H1 (cell line): ENCODE results near the gene DCLK1.

Experiments used
- EGR1 ChIP-seq: IDR thresholded peaks from 2 replicates; pipeline ENCODE4 v1.6.1; 2011; ENCODE audit warnings: low read depth, low read length, borderline replicate concordance
- EP300 ChIP-seq, 2 experiments: IDR thresholded peaks; 1 replicate in 1 of 2; 2 replicates in 1 of 2; pipeline ENCODE4 v1.6.1; 2011 to 2012; ENCODE audit warnings: low read depth in 2 of 2, low read length in 2 of 2, mild to moderate bottlenecking in 2 of 2, borderline replicate concordance in 1 of 2, inconsistent platforms in 1 of 2, moderate library complexity in 1 of 2
- GTF2F1 ChIP-seq: IDR thresholded peaks from 2 replicates; pipeline ENCODE4 v1.6.1; 2012; ENCODE audit warnings: low read depth, low read length, improper control_type of control experiment, borderline replicate concordance
- PHF8 ChIP-seq: fragments of 200-600 bp; sonication (generic); conservative IDR thresholded peaks from 2 replicates; pipeline ENCODE4 v1.7.1; 2012; ENCODE audit warnings: low read depth, mild to moderate bottlenecking, inconsistent platforms, low read length, moderate library complexity
- POLR2A ChIP-seq, 2 experiments: IDR thresholded peaks; 1 replicate in 1 of 2; 2 replicates in 1 of 2; pipeline ENCODE4 v1.6.1; 2011; ENCODE audit warnings: low read depth in 2 of 2, low read length in 2 of 2, mild to moderate bottlenecking in 2 of 2; ENCODE audit errors: control extremely low read depth in 1 of 2
- POU5F1 ChIP-seq: IDR thresholded peaks from 2 replicates; pipeline ENCODE4 v1.6.1; 2011; ENCODE audit warnings: low read depth, mild to moderate bottlenecking, low read length, moderate library complexity
- RBBP5 ChIP-seq: IDR thresholded peaks from 2 replicates; pipeline ENCODE4 v1.7.1; 2012; ENCODE audit warnings: low read depth, mild to moderate bottlenecking, inconsistent platforms, low read length, moderate library complexity, borderline replicate concordance
- SIRT6 ChIP-seq: IDR thresholded peaks from one replicate; pipeline ENCODE4 v1.7.1; 2012; ENCODE audit warnings: low read length, inconsistent platforms
- SP1 ChIP-seq: IDR thresholded peaks from 2 replicates; pipeline ENCODE4 v1.6.1; 2011; ENCODE audit warnings: low read depth, low read length
- YY1 ChIP-seq: IDR thresholded peaks from 2 replicates; pipeline ENCODE4 v1.6.1; 2011; ENCODE audit warnings: low read depth, mild to moderate bottlenecking, low read length
- ZNF274 ChIP-seq: IDR thresholded peaks from 2 replicates; pipeline ENCODE4 v1.7.0; 2012; ENCODE audit warnings: low read length, borderline replicate concordance; ENCODE audit errors: extremely low read depth
- TF ChIP-seq, protein P1 (sequence below), 3 experiments: IDR thresholded peaks; 1 replicate in 2 of 3; 2 replicates in 1 of 3; pipeline versions ENCODE4 v1.5.1 to v1.6.1; 2011; ENCODE audit warnings: low read length in 3 of 3, mild to moderate bottlenecking in 3 of 3, inconsistent platforms in 2 of 3, low read depth in 1 of 3, moderate library complexity in 1 of 3; ENCODE audit not compliant: insufficient read depth in 1 of 3; ENCODE audit errors: control extremely low read depth in 1 of 3

DNA sequence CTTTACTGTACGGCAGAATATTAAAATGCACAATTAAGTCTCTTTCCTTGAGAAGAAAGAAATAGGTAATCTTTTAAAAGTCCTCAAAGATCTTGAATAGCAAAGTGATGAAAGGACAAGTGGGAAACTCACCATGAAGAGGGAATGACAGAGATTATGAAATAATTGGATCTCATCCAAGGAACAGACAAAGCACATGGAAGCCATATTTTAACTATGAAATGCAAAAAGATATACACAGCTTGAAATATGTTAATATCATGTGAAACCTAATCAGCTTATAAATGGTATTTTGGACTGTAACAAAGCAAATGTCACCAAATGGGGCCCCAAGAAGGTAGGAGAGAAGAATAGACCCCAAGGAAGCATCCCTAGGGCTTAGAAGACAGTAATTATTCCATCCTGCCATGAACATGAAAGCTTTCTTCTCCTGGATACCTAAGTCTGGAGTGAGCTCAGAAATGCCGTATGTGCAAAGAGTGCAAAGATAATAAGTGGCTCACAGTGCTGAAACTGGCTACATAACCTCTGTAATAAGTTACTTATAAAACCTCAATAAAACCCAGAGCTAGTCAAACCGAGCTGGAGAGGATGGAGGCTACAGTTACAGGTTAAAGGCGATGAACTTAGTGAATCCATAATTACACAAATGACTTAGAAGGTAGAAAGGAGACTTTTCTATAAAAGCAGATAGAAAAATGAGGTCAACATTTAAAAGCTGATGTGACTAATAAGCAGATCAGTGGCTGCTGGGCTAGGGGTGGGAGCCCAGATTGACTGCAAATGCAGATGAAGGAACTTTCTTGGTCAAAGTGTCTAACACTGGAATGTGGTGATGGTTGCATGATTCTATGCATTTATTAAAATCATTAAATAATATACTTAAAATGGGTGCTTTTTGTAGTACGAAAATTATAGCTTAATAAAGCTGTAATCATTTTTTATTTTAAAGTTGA, 34.4 kb downstream of the DCLK1 start:
- TF ChIP-seq EP300 (IDR thresholded peaks at IDR 0.05; ENCODE audit: borderline replicate concordance in 1 of 2, low read depth in 2 of 2, low read length in 2 of 2) = no peak
- TF ChIP-seq, protein P1, sequence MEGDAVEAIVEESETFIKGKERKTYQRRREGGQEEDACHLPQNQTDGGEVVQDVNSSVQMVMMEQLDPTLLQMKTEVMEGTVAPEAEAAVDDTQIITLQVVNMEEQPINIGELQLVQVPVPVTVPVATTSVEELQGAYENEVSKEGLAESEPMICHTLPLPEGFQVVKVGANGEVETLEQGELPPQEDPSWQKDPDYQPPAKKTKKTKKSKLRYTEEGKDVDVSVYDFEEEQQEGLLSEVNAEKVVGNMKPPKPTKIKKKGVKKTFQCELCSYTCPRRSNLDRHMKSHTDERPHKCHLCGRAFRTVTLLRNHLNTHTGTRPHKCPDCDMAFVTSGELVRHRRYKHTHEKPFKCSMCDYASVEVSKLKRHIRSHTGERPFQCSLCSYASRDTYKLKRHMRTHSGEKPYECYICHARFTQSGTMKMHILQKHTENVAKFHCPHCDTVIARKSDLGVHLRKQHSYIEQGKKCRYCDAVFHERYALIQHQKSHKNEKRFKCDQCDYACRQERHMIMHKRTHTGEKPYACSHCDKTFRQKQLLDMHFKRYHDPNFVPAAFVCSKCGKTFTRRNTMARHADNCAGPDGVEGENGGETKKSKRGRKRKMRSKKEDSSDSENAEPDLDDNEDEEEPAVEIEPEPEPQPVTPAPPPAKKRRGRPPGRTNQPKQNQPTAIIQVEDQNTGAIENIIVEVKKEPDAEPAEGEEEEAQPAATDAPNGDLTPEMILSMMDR (IDR thresholded peaks at IDR 0.05; ENCODE audit: control extremely low read depth in 1 of 3, insufficient read depth in 1 of 3, low read depth in 1 of 3, low read length in 3 of 3) = no peak
- no peak for TF ChIP-seq SIRT6
- no peak for TF ChIP-seq ZNF274
- no peak for TF ChIP-seq RBBP5
- TF ChIP-seq SP1 = no peak
- no peak for TF ChIP-seq POU5F1
- no peak for TF ChIP-seq YY1
- no peak for TF ChIP-seq EGR1
- no peak for TF ChIP-seq POLR2A (IDR thresholded peaks at IDR 0.05; ENCODE audit: control extremely low read depth in 1 of 2, low read depth in 2 of 2, low read length in 2 of 2)
- no peak for TF ChIP-seq PHF8
- no peak for TF ChIP-seq GTF2F1
